Mucosa of descending colon (tissue), 3 donors: ENCODE data around the gene REEP2. TPM values are rescaled to one million over a fixed set of nuclear protein-coding genes. Genes with fewer than 3 reads are reported as not detected.

Experiments
- ATAC-seq: fragments of 200-7000 bp; cut with Tn5 transposase; one replicate; pipeline ENCODE4 v1.9.1; 2020; ENCODE audit warnings: mild to moderate bottlenecking, moderate library complexity
- DNase-seq, 3 donors: peaks; one replicate each; pipeline ENCODE4 v3.0.0-alpha.2; 2020
- H3K36me3 ChIP-seq: fragments of 200-600 bp; one replicate; pipeline ENCODE4 v1.8.0; 2021; ENCODE audit warnings: low read depth, mild to moderate bottlenecking
- H3K4me1 ChIP-seq: fragments of 200-600 bp; one replicate; pipeline ENCODE4 v1.8.0; 2021; ENCODE audit warnings: low read depth, mild to moderate bottlenecking
- H3K4me3 ChIP-seq: fragments of 200-600 bp; one replicate; pipeline ENCODE4 v1.8.0; 2021; ENCODE audit warnings: mild to moderate bottlenecking
- H3K9me3 ChIP-seq: fragments of 200-600 bp; one replicate; pipeline ENCODE4 v1.8.0; 2021; ENCODE audit warnings: mild to moderate bottlenecking
- intact Hi-C, 2 donors: fragments of 100-400 bp; cut with DNase I in 1 of 2; cut with micrococcal nuclease in 1 of 2; formaldehyde crosslinking; loops; one replicate each; pipeline versions ENCODE4 v1.11.0 to v1.11.1; 2022; cut with DNase I, micrococcal nuclease
- total RNA-seq, 3 donors: library from RNA; stranded (reverse); fragmentation: NEBNext Ultra II Directional in 2 of 3; extraction: Animal tissue kit (Norgen Biotek cat#: 25700) in 2 of 3; gene quantifications; one replicate each; pipeline versions ENCODE4 v1.2.1 to v1.2.4, GENCODE V29; 2021 to 2023
- TF ChIP-seq, protein P1 (sequence below): fragments of 200-600 bp; IDR thresholded peaks from one replicate; pipeline ENCODE4 v1.8.0; 2022; ENCODE audit warnings: antibody characterized with exemption, mild to moderate bottlenecking
- donor health status: DM: no; HTN: no; CAD: no; lungs with moderate emphysema.
- donor health status: DM: no; HTN: no; CAD: no.
- donor health status: DM: no; HTN: yes; CAD: no.

The REEP2 gene
- total RNA-seq, 3 donors from 2014 or later, result 1.0 to 16.3 (median 2.7) TPM

GRCh38 chr5:138440159-138441073 lies 1.6 kb downstream of the REEP2 start:
- Histone ChIP-seq H3K9me3 (no peaks in the 10 kb centered on the region), H3K4me3 (no peak overlapping the region), H3K4me1 (peaks cover 5% of the 10 kb centered on the region), H3K36me3 (peaks cover 6% of the 10 kb centered on the region)
- no peak for ATAC-seq
- no peak for DNase-seq
- TF ChIP-seq, protein P1, sequence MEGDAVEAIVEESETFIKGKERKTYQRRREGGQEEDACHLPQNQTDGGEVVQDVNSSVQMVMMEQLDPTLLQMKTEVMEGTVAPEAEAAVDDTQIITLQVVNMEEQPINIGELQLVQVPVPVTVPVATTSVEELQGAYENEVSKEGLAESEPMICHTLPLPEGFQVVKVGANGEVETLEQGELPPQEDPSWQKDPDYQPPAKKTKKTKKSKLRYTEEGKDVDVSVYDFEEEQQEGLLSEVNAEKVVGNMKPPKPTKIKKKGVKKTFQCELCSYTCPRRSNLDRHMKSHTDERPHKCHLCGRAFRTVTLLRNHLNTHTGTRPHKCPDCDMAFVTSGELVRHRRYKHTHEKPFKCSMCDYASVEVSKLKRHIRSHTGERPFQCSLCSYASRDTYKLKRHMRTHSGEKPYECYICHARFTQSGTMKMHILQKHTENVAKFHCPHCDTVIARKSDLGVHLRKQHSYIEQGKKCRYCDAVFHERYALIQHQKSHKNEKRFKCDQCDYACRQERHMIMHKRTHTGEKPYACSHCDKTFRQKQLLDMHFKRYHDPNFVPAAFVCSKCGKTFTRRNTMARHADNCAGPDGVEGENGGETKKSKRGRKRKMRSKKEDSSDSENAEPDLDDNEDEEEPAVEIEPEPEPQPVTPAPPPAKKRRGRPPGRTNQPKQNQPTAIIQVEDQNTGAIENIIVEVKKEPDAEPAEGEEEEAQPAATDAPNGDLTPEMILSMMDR, result no peak
- intact Hi-C loops, result no loop called here

- intact Hi-C loops, result no loop called here
- Histone ChIP-seq H3K9me3 (no peaks in the 10 kb centered on the region), H3K4me3 (no peak overlapping the region), H3K4me1 (peaks cover 5% of the 10 kb centered on the region), H3K36me3 (no peaks in the 10 kb centered on the region)
- no peak for ATAC-seq
- DNase-seq, result no peak
- TF ChIP-seq, protein P1, result no peak
Observed at GRCh38 chr5:138441221-138441620, 2.4 kb downstream of the REEP2 start.

DNA sequence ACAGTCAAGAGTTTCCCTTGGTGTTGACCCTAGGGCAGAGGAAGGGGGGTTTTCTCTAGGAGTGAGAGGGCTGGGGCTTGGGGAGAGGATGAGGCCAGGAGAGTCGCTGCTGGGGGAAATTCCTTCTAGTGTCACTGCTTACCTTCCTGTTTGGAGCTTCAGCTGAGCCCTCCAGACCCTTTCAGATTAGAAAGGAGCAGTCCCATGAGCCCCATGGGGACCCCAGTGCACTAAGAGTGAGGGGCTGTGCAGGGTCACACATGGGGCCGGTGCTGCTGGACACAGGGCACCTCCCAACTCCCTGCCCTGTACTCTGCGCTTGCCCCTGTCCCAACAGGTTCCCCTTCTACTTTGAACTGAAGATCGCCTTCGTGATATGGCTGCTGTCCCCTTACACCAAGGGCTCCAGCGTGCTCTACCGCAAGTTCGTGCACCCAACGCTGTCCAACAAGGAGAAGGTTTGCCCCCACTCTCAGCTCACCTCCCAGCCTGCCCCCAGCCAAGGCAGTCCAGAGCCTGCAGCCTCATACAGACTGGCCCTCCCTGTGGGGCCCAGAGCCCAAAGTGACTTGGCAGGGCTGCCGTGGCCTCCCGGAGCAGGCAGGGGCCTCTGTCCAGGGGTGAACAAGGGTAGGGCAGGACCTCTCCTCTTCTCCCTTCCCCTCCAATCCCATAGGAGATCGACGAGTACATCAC lies 5.4 kb downstream of the REEP2 start:
- intact Hi-C loops, result no loop called here
- H3K36me3 ChIP-seq, result no peaks in the 10 kb centered on the region
- no peak overlapping the region for H3K4me3 ChIP-seq
- TF ChIP-seq, protein P1, result no peak
- DNase-seq (no peak), ATAC-seq (no peak)
- no peaks in the 10 kb centered on the region for H3K4me1 ChIP-seq
- H3K9me3 ChIP-seq, result no peaks in the 10 kb centered on the region

- Histone ChIP-seq H3K4me3 (no peak overlapping the region), H3K36me3 (no peaks in the 10 kb centered on the region), H3K4me1 (no peaks in the 10 kb centered on the region), H3K9me3 (no peaks in the 10 kb centered on the region)
- TF ChIP-seq, protein P1, result no peak
- intact Hi-C loops, result no loop called here
- ATAC-seq (no peak), DNase-seq (no peak)
Observed at GRCh38 chr5:138444774-138445546, 6.1 kb downstream of the REEP2 start.

DNA sequence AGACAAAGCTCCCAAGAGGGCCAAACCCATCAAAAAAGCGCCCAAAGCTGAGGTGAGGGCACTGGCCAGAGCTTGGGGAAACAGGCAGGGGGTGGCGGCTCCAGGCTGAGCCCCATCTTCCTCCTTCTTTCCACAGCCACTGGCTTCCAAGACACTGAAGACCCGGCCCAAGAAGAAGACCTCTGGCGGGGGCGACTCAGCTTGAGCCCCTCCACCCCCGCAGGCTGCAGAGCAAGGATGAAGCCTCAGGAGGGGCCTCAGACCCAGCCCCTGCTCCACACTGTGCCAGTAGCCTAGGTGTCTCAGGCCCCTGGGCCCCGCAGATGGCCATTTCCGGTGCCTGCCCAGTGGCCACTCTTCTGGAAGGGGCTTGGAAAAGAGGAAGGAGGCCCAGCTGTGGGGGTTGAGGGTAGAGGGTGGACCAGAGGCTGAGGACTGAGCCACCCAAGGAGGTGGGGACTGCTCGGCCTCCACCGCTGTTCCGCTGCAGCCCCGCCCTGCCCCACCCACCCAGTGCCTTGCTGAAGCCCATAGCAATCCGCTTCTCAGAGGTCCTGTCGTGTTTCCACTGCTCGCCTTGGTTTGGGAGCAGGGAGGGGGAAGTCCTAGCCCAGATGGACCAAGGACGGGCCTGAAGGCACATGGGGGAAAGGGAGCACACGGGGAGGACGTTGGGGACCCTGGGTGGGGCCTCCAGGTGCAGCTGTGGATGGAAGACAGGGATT lies 6.9 kb downstream of the REEP2 start:
- Histone ChIP-seq H3K4me1 (no peaks in the 10 kb centered on the region), H3K9me3 (no peaks in the 10 kb centered on the region), H3K36me3 (no peaks in the 10 kb centered on the region), H3K4me3 (no peak overlapping the region)
- no peak for DNase-seq
- TF ChIP-seq, protein P1, result no peak
- intact Hi-C loops, result no loop called here
- no peak for ATAC-seq
